ENCODE results near the gene CIDEB.

CIDEB gene

GRCh38 chr14:24290746-24291145 lies 17.0 kb downstream of the CIDEB start:
- no peak for DNase-seq (ENCODE audit: low spot score)

- no peak for DNase-seq (ENCODE audit: low spot score)
Measured at GRCh38 chr14:24289649-24290280, 18.0 kb downstream of the CIDEB start.

GRCh38 chr14:24286996-24287395 lies 20.8 kb downstream of the CIDEB start:
- no peak for DNase-seq (ENCODE audit: low spot score)

GRCh38 chr14:24285351-24285750 lies 22.4 kb downstream of the CIDEB start:
- DNase-seq (ENCODE audit: low spot score) = peak; percentile 26

- no peak for DNase-seq (ENCODE audit: low spot score)
Measured at GRCh38 chr14:24284501-24285035, 23.2 kb downstream of the CIDEB start.

- no peak for DNase-seq (ENCODE audit: low spot score)
Measured at GRCh38 chr14:24283796-24284460, 23.8 kb downstream of the CIDEB start.

GRCh38 chr14:24282736-24283135 lies 25.0 kb downstream of the CIDEB start:
- no peak for DNase-seq (ENCODE audit: low spot score)

GRCh38 chr14:24281636-24282035 lies 26.1 kb downstream of the CIDEB start:
- DNase-seq (ENCODE audit: low spot score) = no peak

GRCh38 chr14:24280797-24281460 lies 26.8 kb downstream of the CIDEB start:
- DNase-seq (ENCODE audit: low spot score) = no peak

- DNase-seq (ENCODE audit: low spot score) = peak; percentile 20
Measured at GRCh38 chr14:24279301-24280186, 28.2 kb downstream of the CIDEB start.

GRCh38 chr14:24278424-24278823 lies 29.4 kb downstream of the CIDEB start:
- DNase-seq (ENCODE audit: low spot score) = no peak

- no peak for DNase-seq (ENCODE audit: low spot score)
Measured at GRCh38 chr14:24277606-24278321, 30.0 kb downstream of the CIDEB start.

GRCh38 chr14:24277071-24277470 lies 30.7 kb downstream of the CIDEB start:
- DNase-seq (ENCODE audit: low spot score) = no peak

GRCh38 chr14:24274101-24274543 lies 33.7 kb downstream of the CIDEB start:
- DNase-seq (ENCODE audit: low spot score) = no peak

- no peak for DNase-seq (ENCODE audit: low spot score)
Measured at GRCh38 chr14:24273422-24273998, 34.3 kb downstream of the CIDEB start.

- no peak for DNase-seq (ENCODE audit: low spot score)
Measured at GRCh38 chr14:24272467-24272866, 35.3 kb downstream of the CIDEB start.

- DNase-seq (ENCODE audit: low spot score) = no peak
Measured at GRCh38 chr14:24271834-24272263, 35.9 kb downstream of the CIDEB start.

- DNase-seq (ENCODE audit: low spot score) = peak; percentile 96
Measured at GRCh38 chr14:24271134-24271833, 36.5 kb downstream of the CIDEB start, which contains the start of gene RABGGTA. TSS of gene RABGGTA (minus strand) at chr14:24271597. CDS start at chr14:24271115, 482 bp downstream.

- no peak for DNase-seq (ENCODE audit: low spot score)
Measured at GRCh38 chr14:24270537-24271133, 37.1 kb downstream of the CIDEB start.

Data from AG08395 (cell line).